HL-60 (cell line): ENCODE results near the gene CCDC92B.

Experiments
- DNase-seq, 2 experiments: peaks; one replicate each; pipeline ENCODE4 v3.0.0-alpha.2; 2010 to 2020; ENCODE audit warnings: low read depth in 1 of 2, low spot score in 1 of 2
- H3K27ac ChIP-seq: fragments of 250-450 bp; sonication (Bioruptor Pico); replicated peaks from 2 replicates; pipeline ENCODE4 v1.5.1; 2020; ENCODE audit warnings: mild to moderate bottlenecking, moderate library complexity
- H3K27me3 ChIP-seq: fragments of 250-450 bp; sonication (Bioruptor Pico); 2 replicates; pipeline ENCODE4 v1.5.1; 2021; ENCODE audit warnings: mild to moderate bottlenecking, moderate library complexity; ENCODE audit not compliant: insufficient read depth, poor library complexity, severe bottlenecking
- H3K4me3 ChIP-seq: replicated peaks from 2 replicates; pipeline ENCODE4 v1.5.1; 2011; ENCODE audit warnings: mild to moderate bottlenecking, control low read depth, low read length; ENCODE audit not compliant: insufficient read depth
- CTCF ChIP-seq: IDR thresholded peaks from one replicate; pipeline ENCODE4 v1.5.1; 2011; ENCODE audit warnings: low read length, control low read depth, inconsistent platforms; ENCODE audit not compliant: insufficient read depth
- GABPA ChIP-seq: IDR thresholded peaks from 2 replicates; pipeline ENCODE4 v1.6.1; 2012; ENCODE audit warnings: low read depth
- POLR2AphosphoS5 ChIP-seq: IDR thresholded peaks from 2 replicates; pipeline ENCODE4 v1.6.1; 2012; ENCODE audit warnings: low read depth
- REST ChIP-seq: IDR thresholded peaks from 2 replicates; pipeline ENCODE4 v1.6.1; 2012; ENCODE audit warnings: low read depth; ENCODE audit not compliant: insufficient replicate concordance
- SPI1 ChIP-seq: IDR thresholded peaks from 2 replicates; pipeline ENCODE4 v1.6.1; 2012; ENCODE audit warnings: low read depth, mild to moderate bottlenecking, borderline replicate concordance

The CCDC92B gene

GRCh38 chr17:2794111-2794803 is 44.8 kb upstream of the CCDC92B start:
- no peak for TF ChIP-seq REST
- Histone ChIP-seq H3K27me3 (no peaks in the 10 kb centered on the region), H3K4me3 (no peak overlapping the region), H3K27ac (peak overlapping the region; percentile 34)
- no peak for DNase-seq

GRCh38 chr17:2792366-2793169 is 43.1 kb upstream of the CCDC92B start:
- no peak for TF ChIP-seq SPI1
- no peak for TF ChIP-seq POLR2AphosphoS5
- no peak for TF ChIP-seq CTCF
- TF ChIP-seq REST: no peak
- no peak for TF ChIP-seq GABPA
- no peak overlapping the region for H3K4me3 ChIP-seq
- no peak for DNase-seq
- H3K27ac ChIP-seq: peak overlapping the region; percentile 63
- H3K27me3 ChIP-seq: no peaks in the 10 kb centered on the region

GRCh38 chr17:2789700-2790099 is 40.2 kb upstream of the CCDC92B start:
- no peak for DNase-seq
- Histone ChIP-seq H3K27me3 (no peaks in the 10 kb centered on the region), H3K27ac (no peak overlapping the region; the same call in 1 of the 2 replicates), H3K4me3 (no peak overlapping the region)
- TF ChIP-seq GABPA (no peak), POLR2AphosphoS5 (no peak), REST (no peak), CTCF (no peak), SPI1 (no peak)
